ENCODE measurements around the gene DCLRE1C. TPM values are rescaled to one million over a fixed set of nuclear protein-coding genes. Genes with fewer than 3 reads are reported as not detected.

The DCLRE1C gene
- polyA plus RNA-seq, 1 of the 3 experiments (the other 2 are of a cell fraction): 2.5 TPM

- H2AFZ ChIP-seq (ENCODE audit: low read depth): no peak overlapping the region
- H3K4me3 ChIP-seq (ENCODE audit: low read depth in 2 of 2, low read length in 1 of 2): no peak overlapping the region
- POLR2A ChIA-PET: no interaction called here
- peaks cover 0 to 7% of the 10 kb centered on the region in 2 experiments; a peak in 1 of 4 replicates for H3K4me1 ChIP-seq (ENCODE audit: control insufficient read depth in 1 of 2, insufficient read depth in 2 of 2, low read depth in 1 of 2, low read length in 1 of 2)
- H3K27me3 ChIP-seq (ENCODE audit: insufficient read depth): no peaks in the 10 kb centered on the region
- DNase-seq: no peak
- 97% methylated on average over 5 of the region's 5 CpGs for WGBS (ENCODE audit: low lambda C conversion rate)
- H3F3A ChIP-seq (replicated peaks; ENCODE audit: insufficient read depth): peaks cover 6% of the 10 kb centered on the region
- peaks cover 4 to 35% of the 10 kb centered on the region in 2 experiments for H3K36me3 ChIP-seq (replicated peaks in 1 of 2; ENCODE audit: control insufficient read depth in 1 of 2, insufficient read depth in 2 of 2, low read length in 1 of 2)
- H3K27ac ChIP-seq (ENCODE audit: low read depth in 2 of 2, low read length in 1 of 2): no peak overlapping the region
- no peaks in the 10 kb centered on the region for H4K20me1 ChIP-seq (ENCODE audit: insufficient read depth)
- no peak overlapping the region for H3K4me2 ChIP-seq
- peaks cover 67% of the 10 kb centered on the region for H3K79me2 ChIP-seq (ENCODE audit: insufficient read depth)
- no peaks in the 10 kb centered on the region for H3K9me3 ChIP-seq
- TF ChIP-seq REST (IDR thresholded peaks at IDR 0.05; ENCODE audit: low read depth, low read length): no peak
- TF ChIP-seq NFIC (IDR thresholded peaks at IDR 0.05; ENCODE audit: borderline replicate concordance): no peak
- no peak for TF ChIP-seq MXI1 (IDR thresholded peaks at IDR 0.05; ENCODE audit: low read depth, low read length)
- no peak for TF ChIP-seq POLR2AphosphoS5 (IDR thresholded peaks at IDR 0.05; ENCODE audit: low read depth, low read length)
- no peak for TF ChIP-seq PBX3 (IDR thresholded peaks at IDR 0.05)
- TF ChIP-seq IRF3 (IDR thresholded peaks at IDR 0.05; ENCODE audit: low read depth, low read length): no peak
- no peak for TF ChIP-seq MEF2A (IDR thresholded peaks at IDR 0.05; ENCODE audit: borderline replicate concordance, low read depth)
- no peak for TF ChIP-seq CHD2 (IDR thresholded peaks at IDR 0.05; ENCODE audit: low read length, partially characterized antibody)
- TF ChIP-seq GATA2 (CRISPR knock-in tag; IDR thresholded peaks at IDR 0.05): no peak
- no peak for TF ChIP-seq EP300 (IDR thresholded peaks at IDR 0.05; ENCODE audit: borderline replicate concordance in 1 of 2, low read depth in 1 of 2, low read length in 1 of 2)
- no peak for TF ChIP-seq EZH2phosphoT487 (IDR thresholded peaks at IDR 0.05; ENCODE audit: borderline replicate concordance, low read depth)
- TF ChIP-seq YY1 (IDR thresholded peaks at IDR 0.05; ENCODE audit: low read depth): no peak
- TF ChIP-seq RAD21 (IDR thresholded peaks at IDR 0.05; ENCODE audit: low read length): no peak
- TF ChIP-seq GABPA (IDR thresholded peaks at IDR 0.05; ENCODE audit: low read depth): no peak
- no peak for TF ChIP-seq USF1 (IDR thresholded peaks at IDR 0.05; ENCODE audit: borderline replicate concordance, low read depth)
- TF ChIP-seq RCOR1 (IDR thresholded peaks at IDR 0.05; ENCODE audit: low read length): no peak
- TF ChIP-seq SMC3 (IDR thresholded peaks at IDR 0.05; ENCODE audit: low read depth, low read length): no peak
- TF ChIP-seq ZBTB33 (IDR thresholded peaks at IDR 0.05; ENCODE audit: borderline replicate concordance, low read depth): no peak
- no peak for TF ChIP-seq RFX5 (IDR thresholded peaks at IDR 0.05; ENCODE audit: low read length)
- no peak for TF ChIP-seq CTCF (IDR thresholded peaks at IDR 0.05)
- H3K9me2 ChIP-seq: no peaks in the 10 kb centered on the region
- no peak overlapping the region for H3K9ac ChIP-seq
- CTCF ChIA-PET: no interaction called here
Observed at GRCh38 chr10:14949291-14949690, 4.6 kb downstream of the DCLRE1C start.

Measured in SK-N-SH (cell line).